Breast epithelium (tissue), 3 donors: ENCODE results near the gene HJURP.

Experiments
- CTCF ChIP-seq, 3 donors: fragments of 450-650 bp; IDR thresholded peaks; one replicate each; pipeline ENCODE4 v1.5.1; 2016 to 2017; ENCODE audit warnings: antibody characterized with exemption in 3 of 3, mild to moderate bottlenecking in 3 of 3, moderate library complexity in 3 of 3
- POLR2A ChIP-seq: fragments of 450-650 bp; IDR thresholded peaks from one replicate; pipeline ENCODE4 v1.6.1; 2016; ENCODE audit warnings: antibody characterized with exemption, mild to moderate bottlenecking, moderate library complexity

- TF ChIP-seq CTCF (IDR thresholded peaks at IDR 0.05) (no peak), POLR2A (no peak)
Observed at GRCh38 chr2:233853883-233854240, 473 bp downstream of the HJURP start.
